ENCODE measurements around the gene TNKS1BP1.

Gene TNKS1BP1

DNA sequence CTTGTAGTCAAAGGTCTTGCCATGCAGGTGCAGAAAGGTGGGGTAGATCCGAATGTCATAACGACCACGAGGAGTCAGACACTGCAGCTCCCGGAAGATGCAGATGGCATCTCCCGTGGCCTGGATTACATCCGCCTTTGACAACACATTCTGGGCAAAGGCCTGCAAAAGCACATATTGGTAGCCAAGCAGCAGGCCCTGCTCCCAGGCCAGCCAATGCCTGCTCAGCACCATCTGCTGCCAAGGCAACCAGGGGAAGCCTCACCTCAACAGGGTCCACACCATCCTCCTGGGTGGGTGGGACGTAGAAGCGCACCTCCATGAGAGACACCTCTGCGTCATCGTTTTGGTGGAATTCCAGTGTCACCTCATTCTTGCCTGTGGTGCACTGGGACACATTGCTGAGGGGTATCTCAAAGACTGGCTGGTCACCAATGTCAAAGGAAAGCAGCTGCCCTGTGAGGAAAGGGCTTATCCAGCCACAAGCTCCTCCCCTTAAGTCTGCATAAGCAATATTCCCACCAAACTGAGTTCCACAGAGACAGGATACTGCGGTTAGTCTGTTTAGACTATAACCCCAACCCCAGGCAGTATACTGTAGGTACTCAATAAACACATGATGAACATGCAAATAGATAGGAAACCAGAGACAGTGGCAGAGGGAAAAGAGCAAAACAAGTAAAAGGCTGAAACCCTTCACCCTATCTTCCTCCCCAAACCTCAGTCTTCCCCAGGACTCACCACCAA, 8.1 kb upstream of the TNKS1BP1 start:
- DNase-seq (ENCODE audit: low read depth in 2 of 2), result no peak

DNA sequence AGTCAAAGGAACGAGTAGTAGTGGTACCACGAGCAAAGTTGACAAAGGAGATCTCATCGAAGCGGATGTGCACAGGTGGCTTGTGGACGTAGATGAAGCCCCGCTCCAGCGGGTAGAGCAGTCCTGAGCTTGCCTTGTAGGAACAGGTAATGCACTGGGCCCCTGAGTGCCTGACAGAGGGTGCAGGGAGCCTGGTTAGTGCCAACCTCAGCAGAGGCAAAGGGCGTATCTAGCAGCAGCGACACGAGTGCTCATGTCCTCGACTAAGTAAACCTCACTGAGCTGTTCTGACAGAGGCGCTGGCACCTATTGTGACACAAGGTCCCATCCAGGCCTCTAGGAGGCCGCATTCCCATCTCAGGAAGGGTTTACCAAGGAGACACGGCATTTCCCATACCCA, 7.0 kb upstream of the TNKS1BP1 start:
- no peak for DNase-seq (ENCODE audit: low read depth in 2 of 2)

DNA sequence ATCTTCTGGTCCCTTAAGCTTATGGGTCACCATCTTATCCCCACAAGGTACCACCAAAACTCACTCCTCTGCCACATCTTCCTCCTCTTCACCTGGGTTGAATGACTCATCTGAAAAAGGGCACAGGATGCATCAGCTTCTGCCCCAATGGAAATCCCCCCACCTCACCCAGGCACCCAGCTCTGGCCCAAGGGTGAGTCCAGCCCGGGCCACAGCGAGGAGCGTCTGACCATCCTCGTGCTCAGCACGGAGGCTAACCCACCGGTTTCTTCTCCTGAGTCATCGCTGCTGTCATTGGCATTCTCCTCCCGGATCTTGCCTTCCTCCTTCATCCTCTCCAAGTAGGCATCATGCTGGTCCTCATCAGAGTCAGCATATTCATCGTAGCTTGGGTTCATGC, 5.3 kb upstream of the TNKS1BP1 start:
- no peak for DNase-seq (ENCODE audit: low read depth in 2 of 2)

GRCh38 chr11:57327721-57328120, 3.0 kb upstream of the TNKS1BP1 start:
- no peak for DNase-seq (ENCODE audit: low read depth in 2 of 2)

GRCh38 chr11:57325735-57326048, 940 bp upstream of the TNKS1BP1 start:
- DNase-seq (ENCODE audit: low read depth in 2 of 2), result no peak

GRCh38 chr11:57324154-57324885, 432 bp downstream of the TNKS1BP1 start:
- DNase-seq (ENCODE audit: low read depth in 2 of 2), result no peak

GRCh38 chr11:57323855-57324153, 948 bp downstream of the TNKS1BP1 start:
- no peak for DNase-seq (ENCODE audit: low read depth in 2 of 2)

DNA sequence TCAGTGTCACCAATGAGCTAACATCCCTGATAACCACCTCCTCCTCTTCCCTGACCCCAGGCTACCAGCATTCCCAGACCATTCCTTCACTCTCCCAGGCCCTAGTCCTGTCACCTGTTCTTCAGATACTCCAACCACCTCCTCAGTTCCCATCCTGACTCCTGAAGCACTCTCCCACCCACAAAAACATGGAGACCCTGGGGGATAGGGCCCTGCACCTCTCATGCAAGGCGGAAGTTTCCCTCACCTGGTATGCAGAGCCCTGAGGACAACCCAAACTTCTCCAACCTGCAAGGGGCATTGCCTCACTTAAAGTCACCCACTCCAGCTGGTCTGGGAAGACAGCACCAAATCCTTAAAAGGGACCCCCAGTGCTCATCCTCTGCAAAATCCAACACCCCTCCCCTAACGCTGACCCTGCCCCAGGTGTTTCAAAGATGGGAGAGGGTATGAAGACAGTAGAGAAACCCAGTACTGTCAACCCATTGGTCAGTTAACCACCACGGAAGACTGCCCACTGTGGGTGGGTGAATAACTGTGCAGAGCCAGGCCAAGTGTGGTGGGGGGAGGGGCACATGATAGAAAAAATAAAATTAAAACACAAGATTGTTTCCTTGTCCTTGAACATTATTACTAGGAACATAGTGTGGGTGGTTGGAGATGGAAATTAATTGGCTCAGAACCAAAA, 1.4 kb downstream of the TNKS1BP1 start:
- DNase-seq (ENCODE audit: low read depth in 2 of 2), result no peak

DNA sequence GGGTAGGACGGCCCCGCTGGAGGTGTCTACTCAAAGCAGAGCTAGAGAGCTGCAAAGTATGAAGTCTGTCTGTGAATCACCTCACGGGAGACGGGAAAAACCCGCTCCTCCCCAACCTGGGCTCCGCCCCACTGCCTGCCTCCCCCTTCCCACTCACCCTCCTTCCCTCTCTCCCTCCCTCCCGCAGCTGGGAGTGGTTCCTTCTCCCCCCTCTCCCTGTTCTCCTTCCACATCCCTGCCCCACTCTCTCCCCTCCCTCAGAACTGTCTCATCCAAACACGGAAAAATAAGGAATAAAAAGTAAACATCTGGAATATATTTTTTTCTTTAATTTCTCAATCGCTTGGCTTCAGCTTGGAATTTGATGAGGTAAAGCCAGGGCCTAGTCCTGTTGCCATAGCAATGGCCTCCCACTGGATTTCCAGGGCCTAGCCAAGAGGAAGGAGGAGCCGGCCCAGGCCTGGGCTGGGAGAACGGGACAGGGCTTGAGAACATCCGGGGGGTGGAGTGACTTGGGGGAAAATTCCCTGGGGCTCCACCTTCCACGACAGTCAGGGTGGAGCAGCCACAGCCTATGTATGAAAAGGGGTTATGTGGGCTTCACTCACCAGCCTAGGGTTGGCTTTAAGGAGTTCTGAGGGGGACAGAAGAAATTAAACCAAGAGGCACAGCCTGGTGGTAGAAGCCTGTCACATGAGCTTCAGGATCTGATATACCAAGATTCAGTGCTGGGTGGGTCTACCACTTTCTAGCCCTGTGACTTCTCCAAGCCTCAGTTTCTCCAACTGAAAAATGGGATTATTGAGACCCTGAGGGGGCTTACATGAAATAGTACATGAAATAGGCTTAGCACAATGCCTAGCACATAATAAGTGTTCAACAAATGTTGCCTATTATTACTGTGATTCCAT, 2.2 kb downstream of the TNKS1BP1 start:
- DNase-seq (ENCODE audit: low read depth in 2 of 2), result no peak

DNA sequence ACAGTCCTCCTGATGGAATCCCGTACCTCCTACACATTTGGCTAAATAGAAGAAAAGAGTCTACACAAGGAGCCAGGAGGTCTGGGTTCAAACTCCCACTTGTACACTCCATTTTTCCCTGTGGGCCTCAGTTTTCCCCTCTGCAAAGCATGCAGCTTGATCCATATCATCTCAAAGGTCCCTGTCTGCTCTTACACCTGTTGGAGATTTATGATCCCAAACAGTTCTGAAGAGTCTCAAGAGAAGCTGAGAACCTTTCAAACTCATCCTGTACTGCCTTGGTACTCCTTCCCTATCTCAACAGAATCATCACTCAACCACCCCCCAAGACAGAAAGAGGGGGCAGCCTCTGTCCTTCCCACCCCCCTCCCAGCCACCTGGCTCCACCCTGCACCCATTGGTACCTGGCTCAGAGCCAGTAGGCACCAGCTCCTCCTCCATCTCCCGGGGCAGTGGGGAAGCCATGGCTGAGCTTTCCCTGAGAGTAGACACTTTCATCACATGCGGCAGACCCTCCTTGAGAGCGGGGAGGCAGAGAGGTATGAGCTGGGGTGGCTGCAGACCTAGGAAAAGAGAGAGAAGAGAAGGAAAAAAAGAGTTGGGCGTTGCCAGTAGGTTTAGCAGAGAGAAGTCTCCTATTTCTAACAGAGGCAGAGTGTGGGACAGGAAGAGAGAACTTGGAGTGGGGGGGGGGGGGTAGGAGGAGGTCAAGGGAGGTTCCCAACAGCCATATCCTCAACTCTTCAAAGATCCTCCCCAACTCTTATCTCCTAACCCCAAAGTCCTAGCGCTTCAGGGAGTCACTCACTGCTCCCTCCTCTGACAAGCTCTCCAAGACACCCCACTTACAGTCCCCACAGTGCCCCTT, 3.1 kb downstream of the TNKS1BP1 start:
- no peak for DNase-seq (ENCODE audit: low read depth in 2 of 2)

- DNase-seq (ENCODE audit: low read depth in 2 of 2), result no peak
These were observed 3.9 kb downstream of the TNKS1BP1 start for GRCh38 chr11:57320719-57321387.

DNA sequence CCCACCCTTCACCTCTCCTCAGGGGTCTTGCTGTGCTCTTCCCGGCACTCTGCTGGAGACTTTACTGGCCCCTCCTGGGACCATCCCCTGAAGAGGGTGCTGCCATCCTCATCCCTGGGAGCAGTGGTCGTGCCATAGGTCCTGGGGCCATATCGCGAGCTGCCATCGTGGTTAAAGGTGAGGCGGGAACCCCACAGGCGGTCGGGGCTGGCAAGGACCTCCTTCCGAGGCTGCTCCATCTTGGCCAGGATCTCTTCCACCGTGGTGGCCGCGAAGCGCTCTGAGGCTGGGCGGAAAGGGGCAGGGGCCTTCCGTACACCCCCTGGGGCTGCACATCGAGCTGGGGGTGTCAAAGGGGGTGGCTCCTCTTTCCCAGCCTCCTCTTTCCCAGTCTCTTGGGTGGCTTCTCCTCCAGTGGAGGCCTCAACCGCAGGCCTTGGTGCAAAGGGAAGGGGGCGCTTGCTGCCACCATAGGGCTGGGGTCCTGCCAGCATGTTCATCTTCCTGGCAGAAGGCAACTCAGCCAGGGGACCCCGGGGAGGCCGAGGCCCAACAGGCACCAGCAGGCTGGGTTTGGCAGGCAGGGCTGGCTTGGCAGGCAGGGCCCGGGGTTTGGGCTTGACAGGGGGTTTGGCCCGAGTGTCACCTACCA, 4.6 kb downstream of the TNKS1BP1 start:
- DNase-seq (ENCODE audit: low read depth in 2 of 2), result no peak

DNA sequence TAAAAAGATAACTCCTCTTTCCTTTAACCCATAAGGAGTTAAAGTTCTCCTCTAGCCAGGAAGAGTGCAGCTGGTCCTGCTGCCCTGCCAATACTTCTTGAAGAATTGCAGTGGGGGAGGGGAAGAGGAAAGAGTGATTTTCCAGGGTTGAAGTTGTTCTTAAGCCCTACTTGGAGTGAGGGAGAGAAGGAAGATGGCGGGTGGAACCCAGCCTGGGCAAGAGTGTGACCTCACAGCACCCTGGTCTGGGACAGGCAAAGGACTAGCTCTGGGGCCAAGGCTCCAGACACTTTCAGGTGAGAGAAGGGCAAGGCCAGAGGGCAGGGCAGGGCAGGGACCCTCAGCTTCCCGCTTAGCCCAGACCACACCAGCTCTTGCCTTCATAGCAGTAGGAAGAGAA, 6.6 kb downstream of the TNKS1BP1 start:
- no peak for DNase-seq (ENCODE audit: low read depth in 2 of 2)

DNA sequence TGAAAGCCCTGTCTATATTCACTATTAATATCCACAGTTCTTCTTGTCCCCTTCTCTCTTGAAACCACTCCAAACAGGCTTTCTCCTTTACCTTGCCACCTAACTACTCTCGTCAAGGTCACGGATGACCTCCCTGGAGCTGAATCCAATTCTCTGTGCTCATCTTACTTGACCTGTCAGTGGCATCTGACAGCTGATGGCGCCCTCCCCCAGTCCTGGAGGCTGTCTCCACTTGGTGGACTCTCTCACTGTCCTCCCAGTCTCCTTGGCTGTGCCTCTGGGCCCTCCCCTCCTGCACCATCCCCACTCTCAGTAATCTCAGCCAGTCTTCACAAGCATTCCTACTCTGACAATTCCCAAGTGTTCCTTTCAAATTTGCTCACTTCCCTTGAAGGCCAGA, 8.7 kb downstream of the TNKS1BP1 start:
- DNase-seq (ENCODE audit: low read depth in 2 of 2), result no peak

DNA sequence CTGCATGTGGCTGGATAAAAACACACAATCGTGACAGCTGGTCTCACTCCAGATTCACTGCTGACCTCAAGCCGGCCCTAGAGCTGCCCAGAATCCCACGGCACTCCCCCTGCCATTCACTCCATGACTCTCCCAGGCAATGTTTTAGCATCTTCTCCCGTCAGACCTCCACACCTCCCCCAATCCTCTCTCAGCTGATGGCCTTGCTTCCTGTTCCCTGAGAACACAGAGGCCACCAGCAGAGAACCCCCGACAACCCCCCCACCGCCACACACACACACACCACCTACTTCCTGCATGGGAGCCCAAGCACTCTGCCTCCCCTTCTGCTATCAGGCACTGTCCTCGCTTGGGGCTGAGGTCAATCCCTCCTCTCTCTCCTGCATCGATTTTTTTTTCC, 9.3 kb downstream of the TNKS1BP1 start:
- DNase-seq (ENCODE audit: low read depth in 2 of 2), result no peak

DNA sequence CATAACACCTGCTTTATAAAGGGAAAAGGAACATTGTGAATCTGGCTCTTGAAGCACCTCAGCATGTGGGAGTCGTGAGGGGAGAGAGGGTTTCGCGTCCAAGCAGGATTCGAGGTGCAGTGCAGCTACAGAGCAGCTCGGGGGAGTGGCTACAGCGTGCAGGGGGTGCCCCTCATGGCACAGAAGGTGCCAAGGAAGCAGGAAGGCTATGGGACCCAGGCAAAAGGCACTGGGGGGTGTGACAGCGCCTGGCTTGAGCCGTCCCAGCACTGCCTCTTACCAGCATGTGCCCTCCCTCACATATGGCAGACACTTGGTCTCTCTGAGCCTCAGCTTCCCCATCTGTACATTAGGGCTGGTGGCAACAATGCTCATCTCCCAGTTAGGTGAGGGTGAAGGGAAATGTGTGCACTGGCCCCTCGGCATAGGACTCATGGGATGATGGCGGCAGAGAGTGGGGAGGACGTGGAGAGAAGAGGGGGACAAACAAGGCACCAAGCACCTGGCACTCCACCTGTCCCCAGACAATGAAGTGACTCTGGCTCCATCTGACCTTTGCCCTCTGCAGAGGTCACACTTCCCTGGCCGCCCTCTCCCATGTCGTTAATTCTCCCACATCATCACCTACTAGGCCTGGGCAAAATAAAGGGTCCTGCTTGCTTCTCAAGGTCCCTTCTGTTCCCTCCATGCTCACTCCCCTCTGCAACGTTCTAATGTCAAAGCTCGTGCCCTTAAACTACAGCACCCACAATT, 10.4 kb downstream of the TNKS1BP1 start:
- DNase-seq (ENCODE audit: low read depth in 2 of 2), result no peak

DNA sequence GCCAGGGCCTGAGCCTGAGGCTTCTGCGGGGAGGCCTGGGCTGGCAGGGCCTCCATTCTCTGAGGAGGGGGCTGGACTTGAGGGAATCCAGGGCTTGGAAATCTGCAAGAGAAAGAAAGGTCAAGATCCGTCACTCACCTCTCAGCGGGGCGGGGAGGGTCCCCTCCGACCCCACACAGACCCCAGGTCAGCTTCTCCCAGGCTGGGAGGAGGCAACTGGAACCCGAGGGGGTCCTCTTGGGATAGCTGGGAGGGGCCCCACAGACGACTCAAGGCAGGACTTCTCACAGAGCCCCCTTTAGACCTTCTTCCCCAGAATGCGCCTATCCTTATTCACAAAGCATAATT, 11.0 kb downstream of the TNKS1BP1 start:
- no peak for DNase-seq (ENCODE audit: low read depth in 2 of 2)

- DNase-seq (ENCODE audit: low read depth in 2 of 2), result no peak
These were observed 11.5 kb downstream of the TNKS1BP1 start for GRCh38 chr11:57313071-57313787.

GRCh38 chr11:57312511-57313021, 12.2 kb downstream of the TNKS1BP1 start:
- no peak for DNase-seq (ENCODE audit: low read depth in 2 of 2)
